Omental fat pad (tissue), 4 donors: Measurements from ENCODE around the gene PPP1R8. TPM values are rescaled to one million over a fixed set of nuclear protein-coding genes. Genes with fewer than 3 reads are reported as not detected.
A peak's percentile ranks its signal among the peaks of the same experiment; 100 is the strongest.
"Not testable (repeated sequence)": the region's sequence is repeated elsewhere in the genome, so short reads cannot be mapped to it uniquely, and the experiment has no call there.

ENCODE experiments used
- ATAC-seq: fragments of 150-250 bp; one replicate; pipeline ENCODE4 v1.9.1; 2016; ENCODE audit warnings: mild to moderate bottlenecking, moderate library complexity; ENCODE audit not compliant: low FRiP score
- DNase-seq: peaks from one replicate; pipeline ENCODE4 v3.0.0-alpha.2; 2019; ENCODE audit warnings: low spot score
- CTCF ChIP-seq, 3 donors: fragments of 450-650 bp; IDR thresholded peaks; one replicate each; pipeline ENCODE4 v1.5.1; 2016 to 2017; ENCODE audit warnings: antibody characterized with exemption in 3 of 3, mild to moderate bottlenecking in 3 of 3, moderate library complexity in 2 of 3
- total RNA-seq, 4 donors: library from RNA; depleted of rRNA; stranded (reverse); fragments of >200 nt; gene quantifications; one replicate each; pipeline ENCODE4 v1.1.0, GENCODE V29; 2016

PPP1R8 gene
- total RNA-seq, 4 donors from 2014 or later, result 24.6 to 43.7 (median 33.5) TPM

GRCh38 chr1:27816921-27817630 lies 13.5 kb upstream of the PPP1R8 start:
- peak; percentile 44 for ATAC-seq
- TF ChIP-seq CTCF (IDR thresholded peaks at IDR 0.05), result no peak
- DNase-seq, result no peak

- TF ChIP-seq CTCF (IDR thresholded peaks at IDR 0.05), result no peak
- ATAC-seq, result no peak
- no peak for DNase-seq
These were observed 8.7 kb upstream of the PPP1R8 start for GRCh38 chr1:27821761-27822315.

GRCh38 chr1:27823784-27824183 lies 6.8 kb upstream of the PPP1R8 start:
- ATAC-seq, result no peak
- no peak for TF ChIP-seq CTCF (IDR thresholded peaks at IDR 0.05)
- no peak for DNase-seq

- no peak for TF ChIP-seq CTCF (IDR thresholded peaks at IDR 0.05)
- ATAC-seq (no peak), DNase-seq (no peak)
These were observed 6.2 kb upstream of the PPP1R8 start for GRCh38 chr1:27824411-27824810.

GRCh38 chr1:27829339-27829960 lies 1.1 kb upstream of the PPP1R8 start:
- ATAC-seq, DNase-seq: not testable (repeated sequence)

DNA sequence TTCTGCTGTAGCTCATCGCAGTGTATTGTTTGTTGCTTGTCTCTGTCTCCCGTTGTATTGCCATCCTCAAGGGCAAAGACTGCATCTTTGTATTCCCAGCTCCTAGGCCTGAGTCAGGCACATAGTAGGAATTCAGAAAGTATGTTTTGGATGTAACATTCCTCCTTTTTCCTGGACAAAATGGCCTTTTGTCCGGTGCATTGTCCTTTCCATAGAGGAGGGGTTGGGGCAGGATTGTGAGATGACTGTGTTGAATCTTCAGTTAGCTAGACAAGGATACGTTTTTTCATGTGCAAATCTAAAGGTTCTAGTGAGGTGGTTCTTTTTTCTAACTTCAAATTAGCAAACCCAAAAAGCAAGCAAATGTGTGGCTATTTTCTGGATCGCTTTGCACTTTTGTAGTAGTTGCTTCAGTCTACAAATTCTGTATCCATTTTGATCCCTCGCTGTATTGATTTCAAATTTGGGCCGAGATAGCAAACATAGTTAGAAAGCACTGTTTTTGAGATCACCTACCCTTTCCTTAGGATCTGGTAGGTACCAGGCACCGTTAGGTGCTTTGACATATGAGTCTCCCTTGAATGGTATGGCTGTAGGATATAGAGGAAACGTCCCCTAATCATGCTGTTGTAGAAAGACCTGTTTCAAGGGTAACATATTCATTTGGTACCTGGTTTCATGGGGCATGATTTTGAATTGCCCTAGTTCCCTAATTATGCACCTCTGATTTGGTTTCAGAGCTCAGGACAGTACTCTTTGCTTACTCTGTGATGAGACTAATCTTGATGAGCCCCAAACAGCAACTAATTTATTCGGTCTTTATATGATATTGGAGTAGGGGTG lies 1.2 kb downstream of the PPP1R8 start:
- DNase-seq (no peak), ATAC-seq (no peak)

More for the DNA sequence above, 1.2 kb downstream of the PPP1R8 start:
- TF ChIP-seq CTCF (IDR thresholded peaks at IDR 0.05), result no peak
